Measurements from ENCODE around the gene SLC66A3.

SLC66A3 gene

GRCh38 chr2:11220445-11220844, 65.2 kb downstream of the SLC66A3 start:
- no peak for DNase-seq

- no peak for DNase-seq
Measured at GRCh38 chr2:11222845-11223244, 67.6 kb downstream of the SLC66A3 start.

GRCh38 chr2:11224887-11225286, 69.6 kb downstream of the SLC66A3 start:
- no peak for DNase-seq

GRCh38 chr2:11227595-11227994, 72.3 kb downstream of the SLC66A3 start:
- no peak for DNase-seq
